Caco-2 (cell line): Measurements from ENCODE around the gene PHF20. TPM values are rescaled to one million over a fixed set of nuclear protein-coding genes. Genes with fewer than 3 reads are reported as not detected.

Source experiments
- BruUV-seq: library from RNA; stranded (reverse); fragments of 400-500 nt; replicated peaks from 2 replicates; lab custom pipeline; 2021; lab: Mats Ljungman, UMichigan
- CTCF ChIA-PET: fragments of 300-600 bp; sonication (Branson Sonifier 250); formaldehyde crosslinking; loops from one replicate; lab custom pipeline; 2022; ENCODE audit warnings: antibody characterized with exemption; lab: Charles Lee
- POLR2A ChIA-PET: fragments of 300-600 bp; sonication (Branson Sonifier 250); formaldehyde crosslinking; loops from one replicate; lab custom pipeline; 2022; ENCODE audit warnings: antibody characterized with exemption; lab: Charles Lee
- DNase-seq, 2 experiments: peaks; one replicate each; pipeline versions ENCODE4 v3.0.0 to v3.0.0-alpha.2; 2020 to 2022
- H3K27me3 ChIP-seq: replicated peaks from 2 replicates; pipeline ENCODE4 v1.6.0; 2011; ENCODE audit warnings: low read length; ENCODE audit not compliant: control insufficient read depth, insufficient read depth
- H3K36me3 ChIP-seq: 2 replicates; pipeline ENCODE4 v1.5.1; 2011; ENCODE audit warnings: low read length; ENCODE audit not compliant: control insufficient read depth, insufficient read depth
- H3K4me1 ChIP-seq: fragments of 250-450 bp; sonication (Bioruptor Pico); 2 replicates; pipeline ENCODE4 v1.5.1; 2020; ENCODE audit warnings: mild to moderate bottlenecking
- H3K4me3 ChIP-seq: 2 replicates; pipeline ENCODE4 v1.5.1; 2011; ENCODE audit warnings: low read depth, mild to moderate bottlenecking, control low read depth, low read length
- H3K9me3 ChIP-seq: fragments of 250-450 bp; sonication (Bioruptor Pico); 2 replicates; pipeline ENCODE4 v1.5.1; 2020; ENCODE audit warnings: mild to moderate bottlenecking, moderate library complexity
- H3K27ac Mint-ChIP-seq: one replicate; pipeline ENCODE4 v1.8.0; 2022; ENCODE audit warnings: mixed read lengths; ENCODE audit not compliant: unreplicated experiment
- H3K27me3 Mint-ChIP-seq: one replicate; pipeline ENCODE4 v1.8.0; 2022; ENCODE audit warnings: mixed read lengths; ENCODE audit not compliant: insufficient read depth, unreplicated experiment
- H3K36me3 Mint-ChIP-seq: one replicate; pipeline ENCODE4 v1.8.0; 2022; ENCODE audit warnings: mild to moderate bottlenecking, mixed read lengths; ENCODE audit not compliant: insufficient read depth, unreplicated experiment
- H3K4me1 Mint-ChIP-seq: one replicate; pipeline ENCODE4 v1.8.0; 2022; ENCODE audit warnings: low read depth, mixed read lengths; ENCODE audit not compliant: unreplicated experiment
- H3K4me3 Mint-ChIP-seq: one replicate; pipeline ENCODE4 v1.8.0; 2022; ENCODE audit warnings: mild to moderate bottlenecking, moderate library complexity, mixed read lengths; ENCODE audit not compliant: unreplicated experiment
- H3K9me3 Mint-ChIP-seq: one replicate; pipeline ENCODE4 v1.8.0; 2022; ENCODE audit warnings: mixed read lengths; ENCODE audit not compliant: unreplicated experiment
- CTCF ChIP-seq, 2 experiments: fragments of 200-600 bp in 1 of 2; IDR thresholded peaks; 1 replicate in 1 of 2; 2 replicates in 1 of 2; pipeline versions ENCODE4 v1.5.1 to v1.8.0; 2011 to 2022; ENCODE audit warnings: antibody characterized with exemption in 1 of 2, control low read depth in 1 of 2, inconsistent platforms in 1 of 2, low read depth in 1 of 2, low read length in 1 of 2, mild to moderate bottlenecking in 1 of 2, moderate library complexity in 1 of 2; ENCODE audit not compliant: insufficient read depth in 1 of 2, severe bottlenecking in 1 of 2, unreplicated experiment in 1 of 2
- intact Hi-C: fragments of 100-400 bp; cut with micrococcal nuclease; formaldehyde crosslinking; loops from one replicate; pipeline ENCODE4 v1.10.0; 2022; ENCODE audit not compliant: unreplicated experiment
- total RNA-seq: library from RNA; stranded (reverse); gene quantifications from 2 replicates; pipeline ENCODE4 v1.2.3, GENCODE V29; 2022

PHF20 gene
- total RNA-seq, 1 experiment from 2014 or later, result 109 TPM

GRCh38 chr20:35988910-35989463 is 217.2 kb downstream of the PHF20 start:
- Histone ChIP-seq H3K4me3 (no peak overlapping the region), H3K4me1 (no peaks in the 10 kb centered on the region), H3K9me3 (no peaks in the 10 kb centered on the region), H3K27me3 (no peaks in the 10 kb centered on the region), H3K36me3 (no peaks in the 10 kb centered on the region)
- no TSS peak for BruUV-seq
- ChIA-PET CTCF (interaction anchor here (1.2 to 10.4 kb wide), 2 partner anchors 63 to 153 kb away, joined by 3 to 785 read pairs; no protein-coding TSS in a partner anchor), POLR2A (no interaction called here)
- H3K4me3 Mint-ChIP-seq, result no peak overlapping the region
- H3K27ac Mint-ChIP-seq, result no peak overlapping the region
- no peak for TF ChIP-seq CTCF (IDR thresholded peaks at IDR 0.05; ENCODE audit: insufficient read depth in 1 of 2, low read depth in 1 of 2, low read length in 1 of 2, severe bottlenecking in 1 of 2, unreplicated experiment in 1 of 2)
- no peaks in the 10 kb centered on the region for H3K9me3 Mint-ChIP-seq
- intact Hi-C loops, result no loop called here
- H3K27me3 Mint-ChIP-seq, result no peaks in the 10 kb centered on the region
- H3K4me1 Mint-ChIP-seq, result no peaks in the 10 kb centered on the region
- DNase-seq, result no peak
- peaks cover 4% of the 10 kb centered on the region for H3K36me3 Mint-ChIP-seq

- TF ChIP-seq CTCF (IDR thresholded peaks at IDR 0.05; ENCODE audit: insufficient read depth in 1 of 2, low read depth in 1 of 2, low read length in 1 of 2, severe bottlenecking in 1 of 2, unreplicated experiment in 1 of 2), result peak; percentile 92
- BruUV-seq, result no TSS peak
- intact Hi-C loops, result loop anchor here (5.0 kb wide), 1 partner anchor 446 kb away; no protein-coding TSS in a partner anchor
These were observed 219.4 kb downstream of the PHF20 start for GRCh38 chr20:35991142-35991771.

GRCh38 chr20:35992713-35993335 is 221.0 kb downstream of the PHF20 start:
- Histone ChIP-seq H3K4me1 (0 out of 2 replicates have a peak, but pooled peaks cover 3% of the 10 kb centered on the region), H3K27me3 (no peaks in the 10 kb centered on the region), H3K9me3 (no peaks in the 10 kb centered on the region), H3K4me3 (no peak overlapping the region), H3K36me3 (no peaks in the 10 kb centered on the region)
- H3K27ac Mint-ChIP-seq, result no peak overlapping the region
- no peaks in the 10 kb centered on the region for H3K9me3 Mint-ChIP-seq
- ChIA-PET CTCF (interaction anchor here (0.6 to 10.4 kb wide), 59 partner anchors 10 to 525 kb away, joined by 3 to 785 read pairs (median 6); partner anchors contain the start of genes AAR2, CNBD2, RBM39 and SCAND1), POLR2A (interaction anchor here (0.6 to 1.6 kb wide), 5 partner anchors 39 to 146 kb away, joined by 3 to 14 read pairs (median 6); partner anchors contain the start of gene SCAND1)
- intact Hi-C loops, result loop anchor here (1.0 to 5.0 kb wide), 3 partner anchors 38 to 444 kb away; partner anchors contain the start of gene SCAND1
- TF ChIP-seq CTCF (IDR thresholded peaks at IDR 0.05; ENCODE audit: insufficient read depth in 1 of 2, low read depth in 1 of 2, low read length in 1 of 2, severe bottlenecking in 1 of 2, unreplicated experiment in 1 of 2), result peak; percentile 95 to 99
- no peaks in the 10 kb centered on the region for H3K36me3 Mint-ChIP-seq
- peak; percentile 82 to 88 for DNase-seq
- no TSS peak for BruUV-seq
- no peak overlapping the region for H3K4me3 Mint-ChIP-seq
- no peaks in the 10 kb centered on the region for H3K27me3 Mint-ChIP-seq
- no peaks in the 10 kb centered on the region for H3K4me1 Mint-ChIP-seq

More at GRCh38 chr20:35991142-35991771, 219.4 kb downstream of the PHF20 start:
- H3K36me3 ChIP-seq, result no peaks in the 10 kb centered on the region
- no peaks in the 10 kb centered on the region for H3K9me3 Mint-ChIP-seq
- POLR2A ChIA-PET, result interaction anchor here (0.6 to 1.3 kb wide), 7 partner anchors 26 to 250 kb away, joined by 3 to 7 read pairs (median 4); partner anchors contain the start of gene RBM39
- no peaks in the 10 kb centered on the region for H3K9me3 ChIP-seq
- H3K4me1 Mint-ChIP-seq, result no peaks in the 10 kb centered on the region
- H3K27ac Mint-ChIP-seq, result no peak overlapping the region
- DNase-seq, result peak; percentile 64 to 65
- CTCF ChIA-PET, result interaction anchor here (0.5 to 10.4 kb wide), 28 partner anchors 9 to 696 kb away, joined by 3 to 785 read pairs (median 5); partner anchors contain the start of gene SCAND1
- no peaks in the 10 kb centered on the region for H3K27me3 ChIP-seq
- 0 out of 2 replicates have a peak, but pooled peaks cover 3% of the 10 kb centered on the region for H3K4me1 ChIP-seq
- H3K27me3 Mint-ChIP-seq, result no peaks in the 10 kb centered on the region
- peaks cover 4% of the 10 kb centered on the region for H3K36me3 Mint-ChIP-seq
- no peak overlapping the region for H3K4me3 ChIP-seq
- no peak overlapping the region for H3K4me3 Mint-ChIP-seq
